ENCODE data around the gene DNAJC24. TPM values are rescaled to one million over a fixed set of nuclear protein-coding genes. Genes with fewer than 3 reads are reported as not detected.

Gene DNAJC24
- total RNA-seq, 4 donors from 2014 or later = 7.8 to 26.9 (median 16.3) TPM

DNA sequence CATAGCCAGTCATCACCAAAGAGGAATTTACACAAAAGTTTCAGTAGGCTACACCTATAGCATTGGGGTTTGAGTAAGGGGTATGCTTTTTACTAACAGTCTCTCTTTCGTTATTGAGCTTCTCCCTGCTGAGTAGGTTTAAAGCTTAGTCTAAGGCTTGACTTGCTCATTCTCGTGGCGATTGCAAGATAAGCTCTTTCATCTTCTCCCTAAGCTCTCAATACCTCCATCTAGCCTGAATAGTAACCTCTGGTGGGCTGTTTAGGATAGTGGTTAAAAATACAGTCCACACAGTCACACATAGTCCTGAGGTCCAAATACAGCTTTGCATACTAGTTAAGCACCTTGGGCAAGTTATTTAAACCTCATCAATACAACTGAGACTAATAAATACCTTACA lies 74.1 kb downstream of the DNAJC24 start:
- Histone ChIP-seq H3K9me3 (no peaks in the 10 kb centered on the region), H3K27ac (no peak overlapping the region), H3K27me3 (no peaks in the 10 kb centered on the region), H3K36me3 (peaks cover 3% of the 10 kb centered on the region), H3K4me1 (no peaks in the 10 kb centered on the region), H3K4me3 (no peak overlapping the region)
- 93% methylated on average over 3 of the region's 3 CpGs for WGBS
- TF ChIP-seq POLR2A (IDR thresholded peaks at IDR 0.05) (no peak), CTCF (IDR thresholded peaks at IDR 0.05) (no peak), POLR2AphosphoS5 (IDR thresholded peaks at IDR 0.05) (no peak), EP300 (IDR thresholded peaks at IDR 0.05) (no peak)
- DNase-seq (ENCODE audit: low spot score in 2 of 2) = no peak

GRCh38 chr11:31445621-31446020 lies 76.0 kb downstream of the DNAJC24 start:
- WGBS = 94% methylated on average over 4 of the region's 4 CpGs
- Histone ChIP-seq H3K4me3 (no peak overlapping the region), H3K27me3 (no peaks in the 10 kb centered on the region), H3K27ac (no peak overlapping the region), H3K9me3 (no peaks in the 10 kb centered on the region), H3K36me3 (peaks cover 3% of the 10 kb centered on the region), H3K4me1 (no peaks in the 10 kb centered on the region)
- no peak for DNase-seq (ENCODE audit: low spot score in 2 of 2)
- TF ChIP-seq EP300 (IDR thresholded peaks at IDR 0.05) = no peak
- TF ChIP-seq POLR2A (IDR thresholded peaks at IDR 0.05) = no peak
- no peak for TF ChIP-seq POLR2AphosphoS5 (IDR thresholded peaks at IDR 0.05)
- TF ChIP-seq CTCF (IDR thresholded peaks at IDR 0.05) = no peak

- DNase-seq (ENCODE audit: low spot score in 2 of 2) = no peak
- Histone ChIP-seq H3K4me1 (no peaks in the 10 kb centered on the region), H3K36me3 (peaks cover 10% of the 10 kb centered on the region), H3K27me3 (no peaks in the 10 kb centered on the region), H3K4me3 (no peak overlapping the region), H3K27ac (no peak overlapping the region), H3K9me3 (no peaks in the 10 kb centered on the region)
- 84% methylated on average over 2 of the region's 2 CpGs for WGBS
- TF ChIP-seq CTCF (IDR thresholded peaks at IDR 0.05) = no peak
- no peak for TF ChIP-seq POLR2A (IDR thresholded peaks at IDR 0.05)
- no peak for TF ChIP-seq EP300 (IDR thresholded peaks at IDR 0.05)
- TF ChIP-seq POLR2AphosphoS5 (IDR thresholded peaks at IDR 0.05) = no peak
Measured at GRCh38 chr11:31449040-31449439, 79.4 kb downstream of the DNAJC24 start.

DNA sequence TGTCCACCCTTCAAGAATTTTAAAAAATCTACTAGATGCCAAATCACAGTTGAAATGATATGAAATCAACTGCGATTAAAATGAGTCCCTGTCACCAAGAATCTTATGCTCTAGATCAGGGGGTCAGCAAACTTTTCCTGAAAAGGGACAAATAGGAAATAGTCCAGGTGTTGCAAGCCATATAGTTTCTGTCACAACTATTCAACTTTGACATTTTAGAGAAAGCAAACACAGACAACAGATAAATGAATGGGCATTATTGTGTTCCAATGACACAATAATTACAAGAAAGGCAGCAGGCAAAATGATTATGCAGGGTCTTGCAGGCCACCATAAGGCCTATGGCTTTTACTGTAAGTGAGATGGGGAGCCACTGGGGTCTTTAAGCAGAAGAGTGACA lies 81.2 kb downstream of the DNAJC24 start:
- no peaks in the 10 kb centered on the region for H3K27me3 ChIP-seq
- H3K27ac ChIP-seq = no peak overlapping the region
- no peak for TF ChIP-seq POLR2AphosphoS5 (IDR thresholded peaks at IDR 0.05)
- no peak for TF ChIP-seq POLR2A (IDR thresholded peaks at IDR 0.05)
- TF ChIP-seq CTCF (IDR thresholded peaks at IDR 0.05) = no peak
- H3K9me3 ChIP-seq = no peaks in the 10 kb centered on the region
- no peaks in the 10 kb centered on the region for H3K4me1 ChIP-seq
- no peak overlapping the region for H3K4me3 ChIP-seq
- WGBS = 93% methylated on average over 1 of the region's 1 CpG
- peaks cover 10% of the 10 kb centered on the region for H3K36me3 ChIP-seq
- no peak for DNase-seq (ENCODE audit: low spot score in 2 of 2)

GRCh38 chr11:31455177-31455576 lies 85.5 kb downstream of the DNAJC24 start:
- H3K36me3 ChIP-seq = peaks cover 7% of the 10 kb centered on the region
- no peaks in the 10 kb centered on the region for H3K9me3 ChIP-seq
- H3K4me3 ChIP-seq = no peak overlapping the region
- no peaks in the 10 kb centered on the region for H3K27me3 ChIP-seq
- WGBS = over 99% methylated on average over 3 of the region's 3 CpGs
- TF ChIP-seq POLR2AphosphoS5 (IDR thresholded peaks at IDR 0.05) (no peak), POLR2A (IDR thresholded peaks at IDR 0.05) (no peak), EP300 (IDR thresholded peaks at IDR 0.05) (no peak), CTCF (IDR thresholded peaks at IDR 0.05) (no peak)
- no peak for DNase-seq (ENCODE audit: low spot score in 2 of 2)
- no peaks in the 10 kb centered on the region for H3K4me1 ChIP-seq
- H3K27ac ChIP-seq = no peak overlapping the region
